MG63 (cell line): ENCODE data around the gene PPM1F. TPM values are rescaled to one million over a fixed set of nuclear protein-coding genes. Genes with fewer than 3 reads are reported as not detected.
A peak's percentile ranks its signal among the peaks of the same experiment; 100 is the strongest.

Source experiments
- DNase-seq: peaks from one replicate; pipeline ENCODE4 v3.0.0-alpha.2; 2020
- H3K27me3 ChIP-seq: fragments of 250-450 bp; sonication (Bioruptor Pico); 2 replicates; pipeline ENCODE4 v1.5.1; 2020; ENCODE audit warnings: mild to moderate bottlenecking, moderate library complexity
- H3K36me3 ChIP-seq: fragments of 250-450 bp; sonication (Bioruptor Pico); 2 replicates; pipeline ENCODE4 v1.5.1; 2020; ENCODE audit warnings: mild to moderate bottlenecking, moderate library complexity
- H3K4me3 ChIP-seq: fragments of 250-450 bp; sonication (Bioruptor Pico); 2 replicates; pipeline ENCODE4 v1.5.1; 2020; ENCODE audit warnings: mild to moderate bottlenecking, moderate library complexity
- H3K9me3 ChIP-seq: fragments of 250-450 bp; sonication (Bioruptor Pico); 2 replicates; pipeline ENCODE4 v1.5.1; 2020; ENCODE audit warnings: mild to moderate bottlenecking, moderate library complexity
- total RNA-seq: library from RNA; depleted of rRNA; stranded (reverse); fragments of >200 nt; shearing (Covaris generic); gene quantifications from 2 replicates; pipeline ENCODE4 v1.2.3, GENCODE V29; 2014; ENCODE audit warnings: low replicate concordance

Gene PPM1F
- total RNA-seq, 1 experiment from 2014 or later: 45.5 TPM

- no peaks in the 10 kb centered on the region for H3K9me3 ChIP-seq
- no peak for DNase-seq
Observed at GRCh38 chr22:21981874-21982273, 29.2 kb upstream of the PPM1F start.

GRCh38 chr22:21980547-21980946 is 27.9 kb upstream of the PPM1F start:
- no peaks in the 10 kb centered on the region; the same call in none of the 2 replicates for H3K36me3 ChIP-seq
- no peaks in the 10 kb centered on the region for H3K27me3 ChIP-seq
- no peaks in the 10 kb centered on the region for H3K9me3 ChIP-seq
- no peak overlapping the region for H3K4me3 ChIP-seq
- DNase-seq: no peak

More at GRCh38 chr22:21981874-21982273, 29.2 kb upstream of the PPM1F start:
- Histone ChIP-seq H3K4me3 (peak overlapping the region; percentile 86), H3K36me3 (no peaks in the 10 kb centered on the region; the same call in none of the 2 replicates), H3K27me3 (no peaks in the 10 kb centered on the region)

GRCh38 chr22:21978564-21979386 is 26.1 kb upstream of the PPM1F start:
- Histone ChIP-seq H3K36me3 (peaks cover 13% of the 10 kb centered on the region), H3K27me3 (no peaks in the 10 kb centered on the region), H3K9me3 (no peaks in the 10 kb centered on the region), H3K4me3 (no peak overlapping the region)
- no peak for DNase-seq

- no peak for DNase-seq
- Histone ChIP-seq H3K9me3 (no peaks in the 10 kb centered on the region), H3K4me3 (no peak overlapping the region), H3K27me3 (no peaks in the 10 kb centered on the region), H3K36me3 (peaks cover 17% of the 10 kb centered on the region)
Observed at GRCh38 chr22:21977814-21978213, 25.2 kb upstream of the PPM1F start.

GRCh38 chr22:21975854-21976345 is 23.3 kb upstream of the PPM1F start:
- DNase-seq: no peak
- H3K4me3 ChIP-seq: no peak overlapping the region
- no peaks in the 10 kb centered on the region for H3K9me3 ChIP-seq
- H3K36me3 ChIP-seq: peaks cover 32% of the 10 kb centered on the region
- no peaks in the 10 kb centered on the region for H3K27me3 ChIP-seq

GRCh38 chr22:21975273-21975672 is 22.6 kb upstream of the PPM1F start:
- no peak for DNase-seq
- Histone ChIP-seq H3K9me3 (no peaks in the 10 kb centered on the region), H3K36me3 (peaks cover 38% of the 10 kb centered on the region), H3K4me3 (no peak overlapping the region), H3K27me3 (no peaks in the 10 kb centered on the region)

GRCh38 chr22:21974058-21974649 is 21.5 kb upstream of the PPM1F start:
- DNase-seq: no peak
- no peaks in the 10 kb centered on the region for H3K27me3 ChIP-seq
- no peak overlapping the region for H3K4me3 ChIP-seq
- H3K9me3 ChIP-seq: no peaks in the 10 kb centered on the region
- H3K36me3 ChIP-seq: peaks cover 46% of the 10 kb centered on the region

GRCh38 chr22:21972806-21973205 is 20.2 kb upstream of the PPM1F start:
- H3K36me3 ChIP-seq: peaks cover 53% of the 10 kb centered on the region

GRCh38 chr22:21972293-21972779 is 19.7 kb upstream of the PPM1F start:
- peak; percentile 39 for DNase-seq
- Histone ChIP-seq H3K36me3 (peaks cover 57% of the 10 kb centered on the region), H3K4me3 (no peak overlapping the region), H3K9me3 (no peaks in the 10 kb centered on the region), H3K27me3 (no peaks in the 10 kb centered on the region)

More at GRCh38 chr22:21972806-21973205, 20.2 kb upstream of the PPM1F start:
- Histone ChIP-seq H3K9me3 (no peaks in the 10 kb centered on the region), H3K27me3 (no peaks in the 10 kb centered on the region), H3K4me3 (no peak overlapping the region)
- DNase-seq: no peak

- no peak overlapping the region for H3K4me3 ChIP-seq
- H3K9me3 ChIP-seq: no peaks in the 10 kb centered on the region
- no peak for DNase-seq
- peaks cover 62% of the 10 kb centered on the region for H3K36me3 ChIP-seq
- H3K27me3 ChIP-seq: no peaks in the 10 kb centered on the region
Observed at GRCh38 chr22:21971858-21972275, 19.2 kb upstream of the PPM1F start.

GRCh38 chr22:21970800-21971617 is 18.4 kb upstream of the PPM1F start:
- Histone ChIP-seq H3K9me3 (no peaks in the 10 kb centered on the region), H3K27me3 (no peaks in the 10 kb centered on the region), H3K36me3 (peaks cover 66% of the 10 kb centered on the region), H3K4me3 (no peak overlapping the region)
- no peak for DNase-seq

GRCh38 chr22:21970037-21970799 is 17.6 kb upstream of the PPM1F start:
- Histone ChIP-seq H3K9me3 (no peaks in the 10 kb centered on the region), H3K27me3 (no peaks in the 10 kb centered on the region), H3K4me3 (no peak overlapping the region), H3K36me3 (peaks cover 63% of the 10 kb centered on the region)
- no peak for DNase-seq

- no peaks in the 10 kb centered on the region for H3K9me3 ChIP-seq
- H3K36me3 ChIP-seq: peaks cover 58% of the 10 kb centered on the region
- DNase-seq: no peak
- H3K4me3 ChIP-seq: no peak overlapping the region
- no peaks in the 10 kb centered on the region for H3K27me3 ChIP-seq
Observed at GRCh38 chr22:21968452-21969129, 15.9 kb upstream of the PPM1F start.

GRCh38 chr22:21967693-21968271 is 15.1 kb upstream of the PPM1F start:
- no peak for DNase-seq
- Histone ChIP-seq H3K36me3 (peaks cover 55% of the 10 kb centered on the region), H3K27me3 (no peaks in the 10 kb centered on the region), H3K4me3 (no peak overlapping the region), H3K9me3 (no peaks in the 10 kb centered on the region)
